HG03460 (cell line): ENCODE measurements around the gene PGA5.
"Not testable (repeated sequence)": the region's sequence is repeated elsewhere in the genome, so short reads cannot be mapped to it uniquely, and the experiment has no call there.

Experiments
- ATAC-seq: cut with Tn5 transposase; IDR thresholded peaks from one replicate; pipeline ENCODE4 v1.9.1; 2021; ENCODE audit not compliant: unreplicated experiment

PGA5 gene

DNA sequence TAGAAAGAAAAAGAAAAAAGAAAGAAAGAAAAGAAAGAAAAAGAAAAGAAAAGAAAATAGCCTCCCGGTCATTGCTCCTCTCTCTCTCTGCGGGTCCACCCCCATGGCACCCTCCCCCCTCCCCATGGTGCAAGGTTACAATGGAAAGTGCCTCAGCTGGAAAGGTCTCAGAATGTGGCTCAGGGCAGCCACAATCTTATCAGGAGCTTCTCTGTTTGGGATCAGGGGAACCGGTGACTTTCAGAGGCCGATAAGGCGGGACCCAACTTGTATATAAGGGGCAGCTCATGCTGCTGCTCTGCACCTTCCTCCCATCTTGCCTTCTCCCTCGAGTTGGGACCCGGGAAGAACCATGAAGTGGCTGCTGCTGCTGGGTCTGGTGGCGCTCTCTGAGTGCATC is at the start of gene PGA5:
PGA5 (plus strand) TSS at position 301 of the 400 bp plus-strand sequence; CDS start at position 353, 52 bp downstream.
- not testable (repeated sequence) for ATAC-seq

DNA sequence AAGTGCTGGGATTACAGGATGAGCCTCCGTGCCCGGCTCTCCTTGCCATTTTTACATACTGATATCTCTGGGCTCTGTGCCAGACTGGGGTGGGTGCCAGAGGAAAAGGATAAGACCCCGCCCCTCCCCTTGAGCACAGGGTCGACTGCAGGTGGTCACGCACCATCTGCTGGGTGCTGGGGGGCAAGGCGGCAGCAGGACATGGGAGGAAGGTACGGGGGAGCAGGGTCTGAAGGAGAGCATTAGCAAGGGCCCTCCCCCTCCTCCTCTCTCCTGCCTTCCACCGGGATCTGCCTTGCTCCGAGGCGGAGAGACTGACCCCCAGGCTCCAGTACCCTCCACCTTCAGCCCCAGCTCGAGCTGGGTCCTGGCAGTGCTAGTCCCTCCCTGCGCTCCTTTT is 47.4 kb upstream of the PGA5 start:
- ATAC-seq, result no peak

DNA sequence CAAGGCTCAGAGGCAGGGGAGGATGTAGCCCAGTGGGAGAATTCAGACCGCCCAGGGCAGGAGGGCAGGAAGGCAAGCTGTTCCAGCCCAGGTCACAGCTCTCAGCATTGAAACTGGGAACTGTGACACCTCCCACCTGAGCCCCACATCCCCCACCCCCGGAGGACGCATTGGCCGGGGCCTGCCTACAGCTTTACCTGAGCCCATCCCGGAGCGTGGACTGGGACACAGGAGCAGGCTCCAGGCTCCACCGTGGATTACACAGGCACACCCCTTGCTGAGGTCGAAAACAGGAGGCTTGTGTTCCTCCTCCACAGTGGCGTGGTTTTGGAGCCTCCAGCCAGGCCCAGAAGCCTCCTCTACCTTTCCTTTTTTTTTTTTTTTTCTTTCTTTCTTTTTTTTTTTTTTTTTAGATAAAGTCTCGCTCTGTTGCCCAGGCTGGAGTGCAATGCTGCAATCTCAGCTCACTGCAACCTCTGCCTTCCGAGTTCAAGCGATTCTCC is 46.8 kb upstream of the PGA5 start:
- ATAC-seq, result no peak

DNA sequence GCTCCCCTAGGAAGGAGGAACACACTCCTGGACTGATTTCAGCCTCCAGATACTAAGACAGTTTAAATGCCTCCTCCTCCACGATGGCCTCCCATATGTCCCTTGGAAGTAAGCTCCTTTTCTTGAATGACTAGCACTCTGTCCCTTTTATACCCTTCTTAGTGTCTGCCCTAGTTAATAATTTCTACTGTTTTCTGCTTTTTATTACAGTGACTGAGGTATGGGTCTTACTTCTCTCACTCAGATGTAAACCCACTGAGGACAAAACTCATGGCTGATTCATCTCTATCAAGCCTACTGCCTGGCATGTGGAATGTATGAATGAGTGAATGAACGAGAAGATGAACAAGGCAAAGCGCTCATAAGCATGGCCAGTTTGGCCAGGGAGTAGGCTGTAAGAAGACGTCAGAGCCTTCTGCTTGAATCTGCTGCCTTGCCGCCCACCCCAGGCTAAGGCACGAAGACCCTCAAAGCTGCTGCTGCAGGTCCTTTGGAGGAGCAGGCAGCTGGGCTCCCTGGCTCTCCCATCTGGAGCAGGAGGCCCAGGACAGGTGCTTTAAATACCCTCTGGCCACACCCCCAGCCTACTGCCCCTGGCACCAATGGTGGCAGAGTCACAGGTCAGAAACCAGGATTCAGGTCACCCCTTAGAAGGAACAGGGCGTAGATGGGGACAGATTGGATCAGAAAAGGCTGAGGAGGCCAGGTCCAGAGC is 45.8 kb upstream of the PGA5 start:
- ATAC-seq, result no peak

DNA sequence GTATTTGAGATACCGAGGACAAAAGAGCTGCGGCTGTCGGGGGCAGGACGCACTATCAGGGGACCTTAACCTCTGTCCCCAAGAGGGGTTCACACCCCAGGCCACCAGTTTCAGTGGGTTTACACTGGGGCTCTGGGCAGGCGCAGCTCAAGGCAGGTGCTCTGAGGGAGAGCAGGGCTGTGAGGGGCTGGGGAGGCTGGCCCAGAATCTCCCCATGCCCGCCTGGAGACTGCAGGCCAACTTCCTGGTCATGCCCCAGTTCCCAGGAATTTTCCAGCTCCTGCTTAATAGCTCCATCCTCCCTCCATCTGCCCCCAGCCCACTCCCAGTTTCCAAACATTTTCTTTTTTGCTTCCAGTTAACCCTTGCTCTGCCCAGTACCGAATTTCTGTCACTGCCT is 45.3 kb upstream of the PGA5 start:
- ATAC-seq, result no peak

DNA sequence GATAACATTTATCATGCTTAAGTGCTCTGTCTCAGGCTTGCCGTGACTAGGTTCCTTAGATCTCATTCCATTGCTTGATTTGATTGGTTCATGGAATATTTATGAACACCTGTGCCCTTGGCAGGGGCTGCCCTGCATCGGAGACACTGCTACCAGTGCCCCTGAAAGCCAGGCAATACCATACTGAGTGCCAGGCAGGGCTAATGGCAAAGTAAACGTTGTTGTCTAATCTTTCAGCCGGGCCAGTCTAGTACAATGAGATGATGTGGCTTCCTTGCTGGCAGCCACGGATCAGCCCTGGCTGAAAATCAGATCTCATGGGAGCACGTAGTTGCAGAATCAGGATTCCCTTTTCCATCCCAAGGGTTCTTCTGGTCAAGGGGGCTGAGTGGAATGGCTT is 42.6 kb upstream of the PGA5 start:
- ATAC-seq, result no peak

DNA sequence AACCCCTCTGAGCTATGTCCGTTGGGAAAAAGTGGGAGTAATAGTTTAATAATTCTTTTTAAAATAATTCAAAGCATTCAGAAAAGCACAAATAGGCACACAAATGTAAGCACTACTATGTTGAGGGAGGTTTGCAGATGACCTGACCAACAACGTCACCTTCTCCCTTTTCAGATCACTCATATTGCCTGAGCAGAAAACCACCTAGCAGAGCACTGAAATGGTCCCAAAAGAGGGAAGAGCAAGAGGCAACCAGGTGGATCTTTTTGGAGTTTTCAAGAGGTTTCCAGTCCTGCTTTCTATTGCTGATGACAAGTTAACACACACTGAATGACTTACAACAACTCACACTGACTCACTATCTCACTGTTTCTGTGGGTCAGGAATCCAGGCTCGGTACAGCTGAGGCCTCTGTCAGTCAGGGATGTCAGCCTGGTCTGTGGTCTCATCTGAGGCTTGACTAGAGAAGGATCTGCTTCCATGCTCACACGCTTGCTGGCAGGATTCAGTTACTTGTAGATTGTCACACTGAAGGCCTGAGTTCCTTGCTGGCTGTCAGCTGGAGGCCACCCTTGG is 41.9 kb upstream of the PGA5 start:
- no peak for ATAC-seq

DNA sequence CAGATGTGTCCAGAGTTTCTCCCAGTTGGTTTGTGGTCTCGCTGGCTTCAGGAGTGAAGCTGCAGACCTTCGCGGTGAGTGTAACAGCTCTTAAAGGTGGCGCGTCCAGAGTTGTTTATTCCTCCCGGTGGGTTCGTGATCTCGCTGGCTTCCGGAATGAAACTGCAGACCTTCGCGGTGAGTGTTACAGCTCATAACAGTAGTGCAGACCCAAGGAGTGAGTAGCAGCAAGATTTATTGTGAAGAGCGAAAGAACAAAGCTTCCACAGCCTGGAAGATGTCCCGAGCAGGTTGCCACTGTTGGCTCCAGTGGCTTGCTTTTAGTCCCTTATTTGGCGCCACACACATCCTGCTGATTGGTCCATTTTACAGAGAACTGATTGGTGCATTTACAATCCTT is 39.5 kb upstream of the PGA5 start:
- no peak for ATAC-seq

DNA sequence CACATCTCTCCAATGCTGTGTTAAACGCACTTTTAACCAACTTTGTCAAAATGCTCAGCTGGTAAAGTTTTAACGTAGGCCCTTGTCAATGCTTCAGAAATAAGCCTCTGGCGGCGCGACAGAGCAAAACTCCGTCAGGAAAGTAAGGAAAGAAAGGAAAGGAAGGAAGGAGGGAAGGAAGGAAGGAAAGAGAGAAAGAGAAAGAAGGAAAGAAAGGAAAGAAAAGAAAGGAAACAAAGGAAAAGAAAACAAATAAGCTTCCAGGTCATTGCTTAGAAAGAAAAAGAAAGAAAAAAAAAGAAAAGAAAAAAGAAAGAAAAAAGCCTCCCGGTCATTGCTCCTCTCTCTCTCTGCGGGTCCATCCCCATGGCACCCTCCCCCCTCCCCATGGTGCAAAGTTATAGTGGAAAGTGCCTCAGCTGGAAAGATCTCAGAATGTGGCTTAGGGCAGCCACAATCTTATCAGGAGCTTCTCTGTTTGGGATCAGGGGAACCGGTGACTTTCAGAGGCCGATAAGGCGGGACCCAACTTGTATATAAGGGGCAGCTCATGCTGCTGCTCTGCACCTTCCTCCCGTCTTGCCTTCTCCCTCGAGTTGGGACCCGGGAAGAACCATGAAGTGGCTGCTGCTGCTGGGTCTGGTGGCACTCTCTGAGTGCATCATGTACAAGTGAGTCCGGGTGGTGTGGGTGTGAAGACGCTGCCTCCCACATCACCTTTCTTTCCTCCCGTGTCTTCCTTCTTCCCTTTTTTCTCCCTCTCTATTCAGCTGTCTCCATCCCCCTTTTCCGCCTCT is 37.8 kb upstream of the PGA5 start, which contains the start of gene PGA3:
PGA3 (plus strand) TSS at position 566 of the 797 bp plus-strand sequence; CDS start at position 616, 50 bp downstream.
- not testable (repeated sequence) for ATAC-seq

DNA sequence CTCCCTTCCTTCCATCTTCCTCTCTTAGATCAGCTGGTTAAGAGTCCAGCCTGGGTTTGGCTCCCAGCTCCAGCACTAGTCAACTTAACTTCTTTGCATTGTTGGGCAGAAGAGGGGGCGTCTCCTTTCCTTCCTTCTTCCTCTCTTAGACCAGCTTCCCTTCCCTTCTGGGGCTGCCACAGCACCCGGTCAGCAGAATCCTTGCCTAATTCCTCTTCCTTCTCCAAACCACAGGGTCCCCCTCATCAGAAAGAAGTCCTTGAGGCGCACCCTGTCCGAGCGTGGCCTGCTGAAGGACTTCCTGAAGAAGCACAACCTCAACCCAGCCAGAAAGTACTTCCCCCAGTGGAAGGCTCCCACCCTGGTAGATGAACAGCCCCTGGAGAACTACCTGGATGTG is 37.1 kb upstream of the PGA5 start:
- not testable (repeated sequence) for ATAC-seq

DNA sequence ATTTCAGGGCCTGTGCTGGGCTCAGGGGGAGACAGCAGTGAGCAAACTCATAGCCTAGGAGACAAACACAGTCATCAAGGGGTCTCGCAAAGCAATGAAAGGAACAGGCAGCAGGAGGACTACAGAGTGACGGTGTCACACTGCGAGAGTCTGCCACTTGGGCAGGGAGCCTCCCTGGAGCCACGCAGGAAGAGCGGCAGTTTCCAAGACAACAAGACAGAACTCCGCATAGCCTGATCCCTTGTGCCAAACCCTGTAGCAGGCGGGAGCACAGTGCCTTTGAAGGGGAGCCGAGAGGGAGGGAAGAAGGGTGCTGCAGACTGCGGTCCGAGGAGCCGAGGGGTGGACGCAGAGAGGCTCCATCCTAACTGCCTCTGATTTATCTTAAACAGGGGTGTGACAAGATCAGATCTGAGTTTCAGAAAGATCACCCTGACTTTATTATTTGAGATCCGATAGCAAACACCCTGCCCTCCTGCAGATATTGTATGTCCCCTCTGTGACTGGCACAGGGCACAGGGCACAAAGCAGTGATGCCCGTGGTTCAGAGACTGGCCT is 36.4 kb upstream of the PGA5 start:
- ATAC-seq, result not testable (repeated sequence)

DNA sequence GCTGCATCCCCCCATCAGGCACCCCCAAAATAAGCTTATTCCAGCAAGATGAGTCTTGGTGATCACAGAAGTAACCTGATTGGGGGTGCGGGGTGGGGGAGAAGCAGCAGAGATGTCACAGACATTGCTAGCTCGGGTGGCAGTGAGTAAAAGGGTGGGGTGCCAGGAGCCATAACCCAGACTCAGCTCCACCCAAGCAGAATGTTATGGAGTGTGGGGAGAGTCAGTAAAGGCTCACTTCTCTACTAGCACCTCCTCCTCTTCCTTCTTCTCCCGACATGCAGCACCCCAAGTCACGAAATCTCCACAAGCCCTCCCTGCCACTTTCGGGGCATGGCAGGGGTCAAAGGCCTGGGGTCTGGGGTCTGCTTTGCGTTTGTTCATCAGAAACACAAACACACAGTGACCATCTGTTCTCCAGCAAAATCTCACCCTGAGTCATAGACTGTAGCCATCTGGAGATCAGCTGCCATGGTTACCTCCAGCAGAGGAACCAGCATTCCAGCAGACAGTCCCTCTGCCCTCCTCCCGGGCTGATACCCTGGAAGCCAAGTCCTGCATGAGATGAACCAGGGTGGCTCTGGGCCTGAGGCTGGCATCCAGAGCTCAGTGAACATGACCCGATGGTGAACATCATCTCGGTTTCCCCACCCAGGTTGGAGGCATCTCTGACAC is 33.2 kb upstream of the PGA5 start:
- ATAC-seq, result not testable (repeated sequence)

DNA sequence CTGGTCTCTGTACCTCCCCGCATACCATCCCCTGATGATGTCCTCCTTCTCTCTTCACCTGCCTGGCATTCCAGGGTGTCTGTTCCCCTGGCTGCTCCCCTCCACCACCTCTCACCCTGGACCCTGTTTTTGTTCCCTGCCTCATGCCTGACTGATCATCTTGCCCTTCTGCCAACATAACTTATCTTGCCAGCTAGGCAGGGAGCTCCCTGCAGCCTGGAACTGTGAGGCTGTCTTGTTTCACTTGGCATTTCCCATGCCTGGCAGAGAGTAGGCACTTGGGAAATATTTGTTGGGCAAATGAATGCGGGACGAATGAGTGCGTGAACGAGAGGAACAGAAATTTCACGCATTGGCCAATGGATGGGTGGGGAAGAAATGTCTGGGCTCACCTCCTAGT is 30.3 kb upstream of the PGA5 start:
- not testable (repeated sequence) for ATAC-seq

DNA sequence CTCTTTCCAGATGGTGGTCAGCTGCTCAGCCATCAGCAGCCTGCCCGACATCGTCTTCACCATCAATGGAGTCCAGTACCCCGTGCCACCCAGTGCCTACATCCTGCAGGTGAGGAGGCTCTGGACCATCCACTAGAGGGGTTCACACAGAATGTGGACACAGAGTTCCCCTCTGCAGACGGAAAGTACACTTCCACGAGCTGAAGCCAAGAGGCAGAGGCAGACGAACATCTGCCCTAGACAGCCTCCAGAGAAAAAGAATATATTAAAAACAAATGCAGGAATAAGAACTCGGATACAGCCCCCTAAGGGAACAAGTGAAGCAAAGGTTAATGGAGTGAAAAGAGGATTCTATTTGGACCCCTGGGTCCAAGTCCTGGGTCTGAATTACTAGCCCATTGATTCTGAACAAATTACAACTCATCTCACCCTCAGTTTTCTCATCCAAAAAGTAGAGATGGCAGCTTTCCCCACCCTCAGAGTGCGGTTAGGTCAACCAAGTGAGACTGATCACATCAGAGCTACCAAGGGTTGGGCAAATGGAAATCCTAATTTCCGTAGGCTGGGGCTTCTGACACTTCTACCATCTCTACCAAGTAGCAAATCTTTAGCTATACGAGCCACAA is 29.5 kb upstream of the PGA5 start:
- not testable (repeated sequence) for ATAC-seq

DNA sequence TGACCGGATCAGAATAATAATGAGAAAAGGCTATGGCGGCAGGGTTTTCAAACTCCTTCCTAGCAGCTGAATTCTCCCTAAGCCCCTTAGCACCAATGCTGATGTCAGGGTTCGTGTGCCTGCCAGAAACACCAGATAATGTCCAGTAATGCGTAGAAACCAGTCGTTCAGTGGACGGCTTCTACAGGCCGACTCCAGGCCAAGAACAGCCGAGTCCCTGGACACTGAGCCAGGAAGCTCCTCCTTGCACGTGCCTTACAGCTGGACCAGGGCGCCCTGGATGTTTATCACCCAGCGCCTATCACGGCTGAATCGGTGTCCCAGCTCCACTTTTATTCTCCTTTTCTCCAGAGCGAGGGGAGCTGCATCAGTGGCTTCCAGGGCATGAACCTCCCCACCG is 28.8 kb upstream of the PGA5 start:
- ATAC-seq, result not testable (repeated sequence)

DNA sequence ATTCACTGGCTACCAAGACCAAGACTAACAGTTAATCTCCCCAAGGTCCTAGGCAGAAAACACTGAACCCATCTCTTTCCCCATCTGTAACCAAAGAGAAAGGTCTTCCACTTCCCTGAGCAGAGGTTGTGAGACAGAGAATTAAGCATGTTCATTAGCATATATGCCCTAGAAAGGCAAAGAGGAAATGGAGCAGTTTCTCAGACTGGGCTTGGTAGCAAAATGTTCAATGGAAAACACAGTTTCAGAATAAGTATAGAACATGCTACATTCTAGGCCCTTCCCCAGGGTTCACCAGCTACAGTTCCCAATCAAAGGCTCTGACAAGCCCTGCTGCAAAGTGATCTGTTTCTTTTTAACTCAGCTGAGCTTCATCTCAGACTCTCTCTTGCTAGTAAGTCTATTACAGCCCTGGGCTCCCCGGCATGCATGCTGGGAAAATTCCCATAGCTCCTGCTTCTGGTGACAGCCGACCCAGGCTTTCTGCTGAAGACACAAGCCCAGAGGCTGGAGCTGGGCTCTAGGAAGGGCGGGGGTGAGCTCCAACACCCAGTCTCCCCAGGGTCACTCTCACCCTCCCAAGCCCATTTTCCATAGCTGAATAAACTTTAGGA is 27.2 kb upstream of the PGA5 start:
- not testable (repeated sequence) for ATAC-seq

DNA sequence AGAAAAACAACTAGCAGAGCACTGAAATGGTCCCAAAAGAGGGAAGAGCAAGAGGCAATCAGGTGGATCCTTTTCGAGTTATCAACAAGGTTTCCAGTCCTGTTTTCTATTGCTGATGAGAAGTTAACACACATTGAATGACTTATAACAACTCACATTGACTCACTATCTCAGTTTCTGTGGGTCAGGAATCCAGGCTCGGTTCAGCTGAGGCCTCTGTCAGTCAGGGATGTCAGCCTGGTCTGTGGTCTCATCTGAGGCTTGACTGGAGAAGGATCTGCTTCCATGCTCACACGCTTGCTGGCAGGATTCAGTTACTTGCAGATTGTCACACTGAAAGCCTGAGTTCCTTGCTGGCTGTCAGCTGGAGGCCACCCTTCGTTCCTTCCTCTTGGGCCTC is 22.7 kb upstream of the PGA5 start:
- not testable (repeated sequence) for ATAC-seq

DNA sequence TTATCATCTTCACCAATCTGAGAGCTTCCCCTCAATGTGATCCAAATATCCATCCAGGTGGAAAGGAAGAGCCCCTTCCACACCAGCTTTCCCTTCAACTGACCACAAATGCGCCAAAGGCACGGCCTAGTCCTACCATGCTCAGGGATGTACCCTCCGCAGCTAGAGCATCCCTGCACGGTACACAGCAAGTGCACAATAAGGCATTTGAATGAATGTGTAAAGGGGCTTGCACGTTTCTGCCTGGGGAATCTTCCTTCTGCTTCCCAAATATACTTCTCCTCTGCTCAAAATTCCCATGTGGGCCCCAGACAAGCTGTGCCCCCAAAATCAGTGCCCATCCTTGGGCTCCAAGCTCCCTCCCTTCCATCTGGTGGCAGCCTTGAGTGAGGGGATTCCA is 22.0 kb upstream of the PGA5 start:
- ATAC-seq, result not testable (repeated sequence)

DNA sequence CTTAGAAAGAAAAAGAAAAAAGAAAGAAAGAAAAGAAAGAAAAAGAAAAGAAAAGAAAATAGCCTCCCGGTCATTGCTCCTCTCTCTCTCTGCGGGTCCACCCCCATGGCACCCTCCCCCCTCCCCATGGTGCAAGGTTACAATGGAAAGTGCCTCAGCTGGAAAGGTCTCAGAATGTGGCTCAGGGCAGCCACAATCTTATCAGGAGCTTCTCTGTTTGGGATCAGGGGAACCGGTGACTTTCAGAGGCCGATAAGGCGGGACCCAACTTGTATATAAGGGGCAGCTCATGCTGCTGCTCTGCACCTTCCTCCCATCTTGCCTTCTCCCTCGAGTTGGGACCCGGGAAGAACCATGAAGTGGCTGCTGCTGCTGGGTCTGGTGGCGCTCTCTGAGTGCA is 18.9 kb upstream of the PGA5 start, which contains the start of gene PGA4:
PGA4 (plus strand) TSS at position 301 of the 400 bp plus-strand sequence; CDS start at position 355, 54 bp downstream.
- ATAC-seq, result not testable (repeated sequence)

DNA sequence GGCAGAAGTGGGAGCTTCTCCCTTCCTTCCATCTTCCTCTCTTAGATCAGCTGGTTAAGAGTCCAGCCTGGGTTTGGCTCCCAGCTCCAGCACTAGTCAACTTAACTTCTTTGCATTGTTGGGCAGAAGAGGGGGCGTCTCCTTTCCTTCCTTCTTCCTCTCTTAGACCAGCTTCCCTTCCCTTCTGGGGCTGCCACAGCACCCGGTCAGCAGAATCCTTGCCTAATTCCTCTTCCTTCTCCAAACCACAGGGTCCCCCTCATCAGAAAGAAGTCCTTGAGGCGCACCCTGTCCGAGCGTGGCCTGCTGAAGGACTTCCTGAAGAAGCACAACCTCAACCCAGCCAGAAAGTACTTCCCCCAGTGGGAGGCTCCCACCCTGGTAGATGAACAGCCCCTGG is 18.3 kb upstream of the PGA5 start:
- ATAC-seq, result not testable (repeated sequence)
